GM20000 (cell line): ENCODE results near the gene PRSS21.

Experiments used
- DNase-seq: peaks from one replicate; pipeline ENCODE4 v3.0.0; 2012; ENCODE audit warnings: low spot score
- CTCF ChIP-seq: IDR thresholded peaks from 2 replicates; pipeline ENCODE4 v1.5.1; 2012; ENCODE audit warnings: mild to moderate bottlenecking, control low read depth; ENCODE audit errors: extremely low read depth, missing control alignments

PRSS21 gene

GRCh38 chr16:2787961-2788360, 29.1 kb upstream of the PRSS21 start:
- TF ChIP-seq CTCF = no peak
- no peak for DNase-seq

GRCh38 chr16:2790631-2791030, 26.4 kb upstream of the PRSS21 start:
- TF ChIP-seq CTCF = no peak
- no peak for DNase-seq

- DNase-seq = no peak
- no peak for TF ChIP-seq CTCF
Observed at GRCh38 chr16:2791174-2791573, 25.9 kb upstream of the PRSS21 start.

GRCh38 chr16:2792940-2793339, 24.1 kb upstream of the PRSS21 start:
- no peak for DNase-seq
- no peak for TF ChIP-seq CTCF

- no peak for TF ChIP-seq CTCF
Observed at GRCh38 chr16:2795395-2796143, 21.5 kb upstream of the PRSS21 start.

GRCh38 chr16:2798723-2799204, 18.3 kb upstream of the PRSS21 start:
- no peak for TF ChIP-seq CTCF

More at GRCh38 chr16:2795395-2796143, 21.5 kb upstream of the PRSS21 start:
- no peak for DNase-seq

GRCh38 chr16:2799205-2799858, 17.7 kb upstream of the PRSS21 start:
- TF ChIP-seq CTCF = no peak
- no peak for DNase-seq

More at GRCh38 chr16:2798723-2799204, 18.3 kb upstream of the PRSS21 start:
- DNase-seq = no peak
